HG02763 (cell line): ENCODE data around the gene CR1L.
"Not testable (repeated sequence)": the region's sequence is repeated elsewhere in the genome, so short reads cannot be mapped to it uniquely, and the experiment has no call there.

ENCODE experiments used
- ATAC-seq: cut with Tn5 transposase; IDR thresholded peaks from one replicate; pipeline ENCODE4 v1.9.1; 2021; ENCODE audit warnings: mild to moderate bottlenecking, moderate library complexity; ENCODE audit not compliant: unreplicated experiment

CR1L gene

GRCh38 chr1:207766569-207766968 lies 121.6 kb downstream of the CR1L start:
- ATAC-seq, result no peak

GRCh38 chr1:207770514-207770913 lies 125.6 kb downstream of the CR1L start:
- not testable (repeated sequence) for ATAC-seq
